Kidney epithelial cell (primary cell): Measurements from ENCODE around the gene ABL1. TPM values are rescaled to one million over a fixed set of nuclear protein-coding genes. Genes with fewer than 3 reads are reported as not detected.
A peak's percentile ranks its signal among the peaks of the same experiment; 100 is the strongest.

Experiments used
- DNase-seq: peaks from one replicate; pipeline ENCODE4 v3.0.0-alpha.2; 2010; ENCODE audit warnings: low read depth
- H3K27me3 ChIP-seq: 2 replicates; pipeline ENCODE4 v1.6.0; 2011; ENCODE audit warnings: low read length; ENCODE audit not compliant: control insufficient read depth, insufficient read depth
- H3K36me3 ChIP-seq: 2 replicates; pipeline ENCODE4 v1.5.1; 2011; ENCODE audit warnings: low read length; ENCODE audit not compliant: control insufficient read depth, insufficient read depth
- H3K4me3 ChIP-seq: 2 replicates; pipeline ENCODE4 v1.5.1; 2011; ENCODE audit warnings: low read depth, mild to moderate bottlenecking, control low read depth, low read length
- CTCF ChIP-seq: IDR thresholded peaks from 2 replicates; pipeline ENCODE4 v1.5.1; 2011; ENCODE audit warnings: mild to moderate bottlenecking, moderate library complexity, low read length, control low read depth, inconsistent platforms; ENCODE audit not compliant: insufficient read depth, poor library complexity, severe bottlenecking
- total RNA-seq: library from RNA; depleted of rRNA; stranded (reverse); fragments of >200 nt; gene quantifications from 2 replicates; pipeline ENCODE4 v1.2.3, GENCODE V29; 2015

Gene ABL1
- total RNA-seq, 1 donor from 2014 or later: 83.7 TPM

- Histone ChIP-seq H3K4me3 (no peak overlapping the region), H3K36me3 (no peaks in the 10 kb centered on the region), H3K27me3 (no peaks in the 10 kb centered on the region)
- no peak for DNase-seq
- no peak for TF ChIP-seq CTCF
Measured at GRCh38 chr9:130854835-130855234, 19.8 kb downstream of the ABL1 start.

GRCh38 chr9:130856474-130856873, 21.4 kb downstream of the ABL1 start:
- no peaks in the 10 kb centered on the region for H3K36me3 ChIP-seq
- DNase-seq: no peak
- no peak for TF ChIP-seq CTCF

GRCh38 chr9:130857864-130858738, 23.0 kb downstream of the ABL1 start:
- H3K36me3 ChIP-seq: no peaks in the 10 kb centered on the region
- no peak for TF ChIP-seq CTCF
- no peak overlapping the region for H3K4me3 ChIP-seq
- DNase-seq: peak; percentile 83
- no peaks in the 10 kb centered on the region for H3K27me3 ChIP-seq

More at GRCh38 chr9:130856474-130856873, 21.4 kb downstream of the ABL1 start:
- Histone ChIP-seq H3K27me3 (no peaks in the 10 kb centered on the region), H3K4me3 (no peak overlapping the region)

GRCh38 chr9:130858739-130859705, 24.0 kb downstream of the ABL1 start:
- no peaks in the 10 kb centered on the region for H3K36me3 ChIP-seq
- H3K4me3 ChIP-seq: no peak overlapping the region
- H3K27me3 ChIP-seq: no peaks in the 10 kb centered on the region
- no peak for TF ChIP-seq CTCF
- no peak for DNase-seq

GRCh38 chr9:130860458-130861316, 25.6 kb downstream of the ABL1 start:
- H3K4me3 ChIP-seq: no peak overlapping the region
- no peaks in the 10 kb centered on the region for H3K36me3 ChIP-seq
- peak; percentile 96 for DNase-seq
- TF ChIP-seq CTCF: peak; percentile 43
- H3K27me3 ChIP-seq: no peaks in the 10 kb centered on the region
